PFSK-1 (cell line): ENCODE measurements around the gene UBALD2.

ENCODE experiments used
- FOXP2 ChIP-seq: optimal IDR thresholded peaks from 2 replicates; pipeline ENCODE3; 2011; ENCODE audit warnings: borderline replicate concordance, control low read depth, inconsistent platforms; ENCODE audit not compliant: insufficient read depth; ENCODE audit errors: extremely low read length, extremely low read depth
- POLR2AphosphoS5 ChIP-seq: IDR thresholded peaks from 2 replicates; pipeline ENCODE4 v1.6.1; 2012; ENCODE audit warnings: low read depth, mild to moderate bottlenecking, control low read depth, low read length, moderate library complexity
- REST ChIP-seq, 2 experiments: IDR thresholded peaks; 2 replicates each; pipeline versions ENCODE4 v1.6.1 to v1.8.0; 2011 to 2012; ENCODE audit warnings: low read depth in 2 of 2, low read length in 2 of 2, control low read depth in 1 of 2, inconsistent platforms in 1 of 2, mild to moderate bottlenecking in 1 of 2, moderate library complexity in 1 of 2; ENCODE audit not compliant: insufficient read depth in 1 of 2
- SIN3A ChIP-seq: IDR thresholded peaks from 2 replicates; pipeline ENCODE4 v1.6.1; 2012; ENCODE audit warnings: mild to moderate bottlenecking, low read length, moderate library complexity, borderline replicate concordance; ENCODE audit not compliant: insufficient read depth
- TAF1 ChIP-seq: IDR thresholded peaks from 2 replicates; pipeline ENCODE4 v1.6.1; 2012; ENCODE audit warnings: low read length, control low read depth, borderline replicate concordance; ENCODE audit not compliant: insufficient read depth

The UBALD2 gene

GRCh38 chr17:76274112-76274956 is 9.2 kb downstream of the UBALD2 start:
- TF ChIP-seq POLR2AphosphoS5 (no peak), REST (IDR thresholded peaks at IDR 0.05; ENCODE audit: insufficient read depth in 1 of 2, low read depth in 2 of 2, low read length in 2 of 2) (no peak), FOXP2 (no peak), TAF1 (peak; percentile 44; the same call in 1 of the 2 replicates)

GRCh38 chr17:76275382-76276068 is 10.4 kb downstream of the UBALD2 start:
- TF ChIP-seq TAF1 (no peak), SIN3A (no peak), FOXP2 (no peak), POLR2AphosphoS5 (no peak), REST (IDR thresholded peaks at IDR 0.05; ENCODE audit: insufficient read depth in 1 of 2, low read depth in 2 of 2, low read length in 2 of 2) (no peak)

GRCh38 chr17:76276069-76276431 is 10.9 kb downstream of the UBALD2 start:
- TF ChIP-seq POLR2AphosphoS5: no peak
- no peak for TF ChIP-seq TAF1
- TF ChIP-seq REST (IDR thresholded peaks at IDR 0.05; ENCODE audit: insufficient read depth in 1 of 2, low read depth in 2 of 2, low read length in 2 of 2): no peak
- TF ChIP-seq SIN3A: no peak
- TF ChIP-seq FOXP2: no peak

- TF ChIP-seq SIN3A: no peak
- TF ChIP-seq POLR2AphosphoS5: no peak
- TF ChIP-seq REST (IDR thresholded peaks at IDR 0.05; ENCODE audit: insufficient read depth in 1 of 2, low read depth in 2 of 2, low read length in 2 of 2): no peak
- TF ChIP-seq FOXP2: no peak
These were observed 11.5 kb downstream of the UBALD2 start for GRCh38 chr17:76276461-76277299.
